ENCODE measurements around the gene ATP6V0E2.
"Not testable (repeated sequence)": the region's sequence is repeated elsewhere in the genome, so short reads cannot be mapped to it uniquely, and the experiment has no call there.

The ATP6V0E2 gene

DNA sequence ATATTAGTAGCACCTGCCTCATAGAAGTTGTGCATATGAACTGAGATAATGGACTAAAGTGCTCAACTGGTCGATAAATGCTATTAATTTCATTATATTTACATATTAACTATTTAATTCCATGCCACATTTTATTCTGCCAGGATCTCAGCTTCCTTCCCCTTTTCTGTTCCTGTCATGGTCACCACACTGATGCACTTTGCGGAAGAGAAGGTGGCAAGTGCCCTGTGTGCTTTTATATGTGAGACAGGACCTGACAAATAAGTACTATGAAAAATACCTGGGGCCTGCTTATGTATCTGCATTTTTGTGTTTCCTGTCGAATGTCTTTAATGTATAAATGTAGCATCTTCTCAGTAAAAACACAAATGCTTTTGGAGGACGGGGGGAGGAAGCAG is 12.2 kb downstream of the ATP6V0E2 start:
- no peak overlapping the region for H3K4me3 Mint-ChIP-seq

DNA sequence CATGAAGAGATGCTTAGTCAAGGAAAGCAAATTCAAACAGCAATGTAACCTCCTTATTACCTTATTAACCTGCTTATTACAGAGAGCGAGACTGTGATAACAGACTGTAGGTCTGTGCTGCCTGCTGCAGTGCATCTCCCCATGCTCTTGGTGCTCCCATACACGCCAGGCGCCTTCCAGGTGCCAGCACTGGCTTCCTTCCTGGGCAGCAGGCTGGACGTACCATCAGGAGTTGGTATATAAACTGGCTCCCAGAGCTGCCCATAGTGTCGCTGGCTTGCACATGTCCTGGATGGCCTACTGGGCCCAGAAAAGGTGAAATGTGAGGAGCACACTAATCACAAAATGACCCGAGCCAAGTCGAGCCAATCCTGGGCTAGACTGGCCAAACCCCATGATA is 13.5 kb downstream of the ATP6V0E2 start:
- no peaks in the 10 kb centered on the region for H3K9me3 Mint-ChIP-seq
- no peak overlapping the region for H3K27ac Mint-ChIP-seq
- H3K27me3 Mint-ChIP-seq: no peaks in the 10 kb centered on the region
- no peak overlapping the region for H3K4me3 Mint-ChIP-seq
- H3K36me3 Mint-ChIP-seq (ENCODE audit: low read depth): no peaks in the 10 kb centered on the region
- H3K4me1 Mint-ChIP-seq (ENCODE audit: low read depth): peaks cover 4% of the 10 kb centered on the region

More for the DNA sequence above, 12.2 kb downstream of the ATP6V0E2 start:
- no peaks in the 10 kb centered on the region for H3K27me3 Mint-ChIP-seq
- H3K9me3 Mint-ChIP-seq: no peaks in the 10 kb centered on the region
- peaks cover 4% of the 10 kb centered on the region for H3K4me1 Mint-ChIP-seq (ENCODE audit: low read depth)
- H3K27ac Mint-ChIP-seq: no peak overlapping the region
- no peaks in the 10 kb centered on the region for H3K36me3 Mint-ChIP-seq (ENCODE audit: low read depth)

DNA sequence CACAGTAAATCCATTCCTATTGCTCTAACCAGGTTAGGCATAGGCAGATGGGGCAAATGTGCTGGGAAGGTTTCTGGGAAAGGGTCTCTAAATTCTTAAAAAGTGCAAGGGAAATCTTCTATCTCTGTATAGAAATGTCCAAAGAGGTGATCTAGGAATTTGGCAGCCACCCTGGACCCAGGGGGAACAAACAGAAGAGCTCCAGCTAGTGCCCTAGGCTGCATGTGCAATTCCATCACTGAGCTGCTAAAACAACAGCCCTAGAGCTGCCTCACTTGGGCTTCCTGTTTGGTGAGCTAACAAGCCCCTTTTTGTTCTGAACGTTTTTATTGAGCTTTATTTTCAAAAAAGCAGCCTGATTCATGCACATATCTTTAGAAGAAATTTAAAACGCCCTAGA is 16.9 kb downstream of the ATP6V0E2 start:
- H3K4me1 Mint-ChIP-seq (ENCODE audit: low read depth); H3K9me3 Mint-ChIP-seq; H3K27ac Mint-ChIP-seq; H3K27me3 Mint-ChIP-seq; H3K36me3 Mint-ChIP-seq (ENCODE audit: low read depth); H3K4me3 Mint-ChIP-seq: not testable (repeated sequence)

DNA sequence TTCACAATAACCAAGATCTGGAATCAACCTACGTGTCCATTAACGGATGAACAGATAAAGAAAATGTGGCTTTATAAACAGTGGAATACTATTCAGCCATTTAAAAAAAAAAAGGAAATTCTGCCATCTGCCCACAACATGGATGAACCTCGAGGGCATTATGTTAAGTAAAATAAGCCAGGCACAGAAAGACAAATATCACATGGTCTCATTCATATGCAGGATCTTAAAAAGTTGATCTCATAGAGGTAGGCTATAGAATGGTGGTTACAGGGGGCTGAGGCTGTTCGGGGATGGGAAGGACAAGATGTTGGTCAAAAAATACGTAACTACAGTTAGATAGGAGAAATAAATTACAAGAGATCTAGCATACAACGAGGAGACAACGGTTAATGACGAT is 21.2 kb downstream of the ATP6V0E2 start:
- H3K36me3 Mint-ChIP-seq (ENCODE audit: low read depth); H3K27me3 Mint-ChIP-seq; H3K4me3 Mint-ChIP-seq; H3K27ac Mint-ChIP-seq; H3K9me3 Mint-ChIP-seq; H3K4me1 Mint-ChIP-seq (ENCODE audit: low read depth): not testable (repeated sequence)

DNA sequence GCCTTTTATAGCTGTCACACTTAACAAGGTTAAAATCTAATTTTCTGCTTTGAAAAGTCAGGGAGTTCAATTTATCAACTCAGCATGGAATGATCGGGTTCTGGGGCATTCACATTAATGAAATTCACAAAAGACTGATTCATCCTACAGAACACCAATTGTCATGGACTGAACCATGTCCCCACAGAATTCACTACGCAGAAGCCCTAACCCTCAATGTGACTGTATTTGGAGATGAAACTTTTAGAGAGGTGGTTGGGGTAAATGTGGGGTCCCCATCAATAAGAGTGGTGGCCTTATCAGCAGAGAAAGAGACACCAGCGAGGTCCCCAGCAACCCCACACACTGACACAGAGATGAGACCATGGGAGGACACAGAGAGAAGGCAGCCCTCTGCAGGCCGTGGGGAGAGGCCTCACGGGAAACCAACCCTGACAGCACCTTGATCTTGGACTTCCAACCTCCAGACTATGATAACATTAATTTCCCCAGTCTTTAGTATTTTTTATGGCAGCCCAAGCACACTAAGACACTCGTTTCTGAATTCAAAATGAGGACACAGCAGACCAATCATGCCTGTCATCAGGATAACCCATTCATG is 34.1 kb downstream of the ATP6V0E2 start:
- H3K4me1 Mint-ChIP-seq (ENCODE audit: low read depth); H3K9me3 Mint-ChIP-seq; H3K27ac Mint-ChIP-seq; H3K36me3 Mint-ChIP-seq (ENCODE audit: low read depth); H3K27me3 Mint-ChIP-seq; H3K4me3 Mint-ChIP-seq: not testable (repeated sequence)

DNA sequence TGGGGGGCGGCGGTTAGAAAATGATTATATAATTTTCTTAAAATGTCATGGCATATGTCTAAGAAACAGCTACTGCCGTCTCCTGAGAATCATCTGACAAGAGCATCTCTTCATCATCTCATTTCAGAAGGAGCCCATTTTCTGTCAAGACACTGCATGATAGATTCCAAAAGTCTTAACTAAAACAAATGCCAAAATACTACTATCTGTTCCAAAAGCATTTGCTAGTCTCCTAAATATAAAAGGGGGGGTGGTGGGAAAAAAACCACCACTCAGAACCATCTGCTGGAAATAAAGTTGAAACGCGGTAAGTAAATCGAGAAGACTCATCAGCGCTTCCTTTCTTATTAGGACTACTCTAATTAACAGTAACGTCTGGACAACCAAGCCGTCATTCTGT is 36.5 kb downstream of the ATP6V0E2 start:
- H3K4me3 Mint-ChIP-seq; H3K27me3 Mint-ChIP-seq; H3K36me3 Mint-ChIP-seq (ENCODE audit: low read depth); H3K27ac Mint-ChIP-seq; H3K9me3 Mint-ChIP-seq; H3K4me1 Mint-ChIP-seq (ENCODE audit: low read depth): not testable (repeated sequence)

DNA sequence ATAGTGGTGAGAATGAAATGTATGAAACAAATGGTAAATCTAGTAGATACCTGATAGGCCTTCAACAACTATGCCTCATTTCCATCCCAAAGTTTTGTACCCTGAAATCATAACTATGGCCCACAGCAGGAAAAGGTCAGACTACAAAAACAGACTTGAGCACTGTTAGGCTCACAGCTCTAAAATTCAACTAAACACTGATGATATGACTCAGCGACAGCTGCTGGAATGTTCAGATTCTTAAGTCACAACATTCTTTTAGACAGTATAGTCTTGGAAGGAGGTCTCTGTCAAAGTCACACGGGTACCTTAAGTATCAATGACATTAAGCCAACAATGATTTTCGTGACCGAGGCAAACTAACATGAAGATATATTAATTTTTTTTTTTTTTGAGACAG is 38.4 kb downstream of the ATP6V0E2 start:
- H3K27ac Mint-ChIP-seq; H3K4me3 Mint-ChIP-seq; H3K4me1 Mint-ChIP-seq (ENCODE audit: low read depth); H3K36me3 Mint-ChIP-seq (ENCODE audit: low read depth); H3K9me3 Mint-ChIP-seq; H3K27me3 Mint-ChIP-seq: not testable (repeated sequence)

DNA sequence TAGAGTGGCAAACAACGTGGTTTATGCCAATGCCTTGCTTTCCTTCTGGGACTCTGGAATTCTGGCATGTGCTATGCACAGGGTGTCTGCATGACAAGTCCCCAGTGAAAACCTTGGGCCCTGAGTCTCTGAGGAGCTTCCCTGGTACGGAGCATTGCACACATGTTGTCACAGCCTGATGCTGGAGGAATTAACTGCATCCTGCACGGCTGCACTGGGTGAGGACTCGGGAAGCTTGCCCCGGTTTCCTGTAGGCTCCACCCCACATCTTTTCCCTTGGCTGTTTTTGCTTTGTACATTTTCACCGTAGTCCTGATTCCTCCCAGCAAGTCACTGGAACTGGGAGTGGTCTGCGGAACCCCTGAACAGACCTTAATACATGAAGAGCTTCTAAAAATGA is 52.6 kb downstream of the ATP6V0E2 start:
- H3K4me1 Mint-ChIP-seq (ENCODE audit: low read depth); H3K27me3 Mint-ChIP-seq; H3K36me3 Mint-ChIP-seq (ENCODE audit: low read depth); H3K9me3 Mint-ChIP-seq; H3K4me3 Mint-ChIP-seq; H3K27ac Mint-ChIP-seq: not testable (repeated sequence)

Data from stimulated activated naive CD8-positive, alpha-beta T cell treated with anti-CD3 and anti-CD28 coated beads, Interleukin-15, Interleukin-2, amounts not matched to agents 100 ng/mL and 50 ng/mL, for 24 hours (primary cell).